A673 (cell line): ENCODE data around the gene PEX1.
"Not testable (repeated sequence)": the region's sequence is repeated elsewhere in the genome, so short reads cannot be mapped to it uniquely, and the experiment has no call there.

ENCODE experiments used
- CTCF ChIP-seq: fragments of 300-800, 200-600 bp; sonication (generic); conservative IDR thresholded peaks from 2 replicates; pipeline ENCODE4 v1.5.1; 2017; ENCODE audit warnings: low read depth, mild to moderate bottlenecking, antibody characterized with exemption, low read length, moderate library complexity, mixed read lengths
- EZH2 ChIP-seq: fragments of 200-600 bp; sonication (generic); IDR thresholded peaks from 2 replicates; pipeline ENCODE4 v1.6.1; 2017; ENCODE audit warnings: borderline replicate concordance, low read depth, mild to moderate bottlenecking, mixed read lengths, antibody characterized with exemption, low read length; ENCODE audit not compliant: poor library complexity, severe bottlenecking

- TF ChIP-seq CTCF, EZH2: not testable (repeated sequence)
Observed at GRCh38 chr7:92483624-92484023, 44.7 kb downstream of the PEX1 start.
